Natural killer cell (primary cell): ENCODE measurements around the gene USPL1. TPM values are rescaled to one million over a fixed set of nuclear protein-coding genes. Genes with fewer than 3 reads are reported as not detected.

Experiments used
- ATAC-seq, 3 donors: fragments of 150-1000 bp in 2 of 3; fragments of 200-7000 bp in 1 of 3; cut with Tn5 transposase; 1 replicate in 1 of 3; 2 replicates in 2 of 3; pipeline ENCODE4 v1.10.0; 2021; ENCODE audit warnings: mild to moderate bottlenecking in 2 of 3, moderate library complexity in 2 of 3
- DNase-seq, 2 donors: peaks; one replicate each; pipeline versions ENCODE4 v3.0.0 to v3.0.0-alpha.2; 2013 to 2021; ENCODE audit warnings: mixed read lengths in 1 of 2
- H3K27ac ChIP-seq: one replicate; pipeline ENCODE4 v1.5.1; 2013; ENCODE audit warnings: mild to moderate bottlenecking, low read length
- H3K27me3 ChIP-seq: one replicate; pipeline ENCODE4 v1.6.1; 2013; ENCODE audit warnings: low read length; ENCODE audit not compliant: control insufficient read depth, insufficient read depth
- H3K36me3 ChIP-seq: one replicate; pipeline ENCODE4 v1.6.1; 2013; ENCODE audit warnings: low read length; ENCODE audit not compliant: control insufficient read depth, insufficient read depth
- H3K4me1 ChIP-seq: one replicate; pipeline ENCODE4 v1.6.1; 2013; ENCODE audit warnings: low read length; ENCODE audit not compliant: control insufficient read depth, insufficient read depth
- H3K4me3 ChIP-seq: one replicate; pipeline ENCODE4 v1.5.1; 2013; ENCODE audit warnings: low read length
- H3K9me3 ChIP-seq: one replicate; pipeline ENCODE4 v1.6.1; 2013; ENCODE audit warnings: low read length; ENCODE audit not compliant: control insufficient read depth, insufficient read depth
- H3K27ac Mint-ChIP-seq, 2 donors: one replicate each; pipeline ENCODE4 v1.8.0; 2022; ENCODE audit warnings: mild to moderate bottlenecking in 2 of 2, mixed read lengths in 2 of 2, moderate library complexity in 1 of 2
- H3K27me3 Mint-ChIP-seq, 2 donors: one replicate each; pipeline ENCODE4 v1.8.0; 2022; ENCODE audit warnings: low read depth in 2 of 2, mixed read lengths in 2 of 2
- H3K36me3 Mint-ChIP-seq: one replicate; pipeline ENCODE4 v1.8.0; 2022; ENCODE audit warnings: mixed read lengths
- H3K4me1 Mint-ChIP-seq, 2 donors: one replicate each; pipeline ENCODE4 v1.8.0; 2022; ENCODE audit warnings: mixed read lengths in 2 of 2
- H3K4me3 Mint-ChIP-seq: one replicate; pipeline ENCODE4 v1.8.0; 2022; ENCODE audit warnings: mild to moderate bottlenecking, moderate library complexity, mixed read lengths
- H3K9me3 Mint-ChIP-seq, 2 donors: one replicate each; pipeline ENCODE4 v1.8.0; 2022; ENCODE audit warnings: mixed read lengths in 2 of 2
- CTCF ChIP-seq: fragments of 200-600 bp; IDR thresholded peaks from one replicate; pipeline ENCODE4 v1.8.0; 2022; ENCODE audit warnings: antibody characterized with exemption
- WGBS: methylation state at CpG from one replicate; pipeline ENCODE4 v1.1.7; 2013; ENCODE audit warnings: missing lambda C conversion rate; ENCODE audit not compliant: insufficient coverage; 5-methylcytosine and 5-hydroxymethylcytosine counted together
- intact Hi-C: fragments of 100-400 bp; cut with micrococcal nuclease; formaldehyde crosslinking; loops from one replicate; pipeline ENCODE4 v1.14.2; 2022
- total RNA-seq, 4 donors: library from RNA; stranded (reverse); fragments of 120-200 nt in 1 of 4; gene quantifications; one replicate each; pipeline versions ENCODE4 v1.2.3 to v1.2.4, GENCODE V29; 2013 to 2022

Gene USPL1
- total RNA-seq, 3 donors from 2014 or later (not counting 1 experiment from before 2014, with no cell fraction given): 34.8 to 39.0 (median 36.9) TPM

- DNase-seq (peak in 1 of 2 donors; percentile 46), ATAC-seq (peak; percentile 82 to 91 (median 82))
- Mint-ChIP-seq H3K9me3 (no peaks in the 10 kb centered on the region), H3K4me1 (peaks cover 32 to 43% of the 10 kb centered on the region in 2 donors), H3K4me3 (peak overlapping the region; percentile 83), H3K27ac (peak overlapping the region; percentile 79 to 87), H3K27me3 (peaks cover 0 to 2% of the 10 kb centered on the region in 2 donors), H3K36me3 (no peaks in the 10 kb centered on the region)
- no peak for TF ChIP-seq CTCF
- 55% methylated on average over 21 of the region's 21 CpGs for WGBS
- Histone ChIP-seq H3K4me1 (peaks cover 14% of the 10 kb centered on the region), H3K27ac (peak overlapping the region; percentile 17), H3K27me3 (no peaks in the 10 kb centered on the region), H3K36me3 (no peaks in the 10 kb centered on the region), H3K4me3 (peak overlapping the region; percentile 9), H3K9me3 (no peaks in the 10 kb centered on the region)
- intact Hi-C loops: no loop called here
These were observed 72.8 kb downstream of the USPL1 start for GRCh38 chr13:30690282-30691188.

GRCh38 chr13:30692113-30692512 lies 74.4 kb downstream of the USPL1 start:
- Mint-ChIP-seq H3K36me3 (no peaks in the 10 kb centered on the region), H3K9me3 (no peaks in the 10 kb centered on the region), H3K27me3 (peaks cover 0 to under 1% of the 10 kb centered on the region in 2 donors), H3K4me1 (peaks cover 40 to 50% of the 10 kb centered on the region in 2 donors), H3K4me3 (no peak overlapping the region), H3K27ac (no peak overlapping the region)
- Histone ChIP-seq H3K4me3 (no peak overlapping the region), H3K27me3 (no peaks in the 10 kb centered on the region), H3K4me1 (peaks cover 25% of the 10 kb centered on the region), H3K9me3 (no peaks in the 10 kb centered on the region), H3K36me3 (no peaks in the 10 kb centered on the region), H3K27ac (no peak overlapping the region)
- peak; percentile 31 to 62 (median 45) for ATAC-seq
- no CpG with 5 or more reads among the region's 1 CpG for WGBS
- intact Hi-C loops: no loop called here
- no peak for TF ChIP-seq CTCF
- DNase-seq: no peak

GRCh38 chr13:30696278-30697176 lies 78.8 kb downstream of the USPL1 start:
- ATAC-seq (peak; percentile 60 to 77 (median 76)), DNase-seq (no peak)
- H3K27me3 Mint-ChIP-seq: peaks cover 3 to 18% of the 10 kb centered on the region in 2 donors
- Histone ChIP-seq H3K9me3 (no peaks in the 10 kb centered on the region), H3K4me1 (peaks cover 15% of the 10 kb centered on the region), H3K27me3 (no peaks in the 10 kb centered on the region), H3K27ac (no peak overlapping the region), H3K4me3 (no peak overlapping the region), H3K36me3 (no peaks in the 10 kb centered on the region)
- peak overlapping the region; percentile 72 for H3K4me3 Mint-ChIP-seq
- peaks cover 34 to 44% of the 10 kb centered on the region in 2 donors for H3K4me1 Mint-ChIP-seq
- TF ChIP-seq CTCF: no peak
- intact Hi-C loops: no loop called here
- no peaks in the 10 kb centered on the region for H3K9me3 Mint-ChIP-seq
- WGBS: 20% methylated on average over 11 of the region's 11 CpGs
- H3K36me3 Mint-ChIP-seq: no peaks in the 10 kb centered on the region
- peak overlapping the region in 1 of 2 donors; percentile 78 for H3K27ac Mint-ChIP-seq
